Effector CD4-positive, alpha-beta T cell (primary cell): ENCODE data around the gene CCDC200. TPM values are rescaled to one million over a fixed set of nuclear protein-coding genes. Genes with fewer than 3 reads are reported as not detected.
"Not testable (repeated sequence)": the region's sequence is repeated elsewhere in the genome, so short reads cannot be mapped to it uniquely, and the experiment has no call there.

Source experiments
- DNase-seq: peaks from one replicate; pipeline ENCODE4 v3.0.0-alpha.2; 2020
- total RNA-seq: gene quantifications from one replicate; lab custom pipeline; 2026; lab: John Stamatoyannopoulos, UW

Gene CCDC200
- total RNA-seq, result not detected

DNA sequence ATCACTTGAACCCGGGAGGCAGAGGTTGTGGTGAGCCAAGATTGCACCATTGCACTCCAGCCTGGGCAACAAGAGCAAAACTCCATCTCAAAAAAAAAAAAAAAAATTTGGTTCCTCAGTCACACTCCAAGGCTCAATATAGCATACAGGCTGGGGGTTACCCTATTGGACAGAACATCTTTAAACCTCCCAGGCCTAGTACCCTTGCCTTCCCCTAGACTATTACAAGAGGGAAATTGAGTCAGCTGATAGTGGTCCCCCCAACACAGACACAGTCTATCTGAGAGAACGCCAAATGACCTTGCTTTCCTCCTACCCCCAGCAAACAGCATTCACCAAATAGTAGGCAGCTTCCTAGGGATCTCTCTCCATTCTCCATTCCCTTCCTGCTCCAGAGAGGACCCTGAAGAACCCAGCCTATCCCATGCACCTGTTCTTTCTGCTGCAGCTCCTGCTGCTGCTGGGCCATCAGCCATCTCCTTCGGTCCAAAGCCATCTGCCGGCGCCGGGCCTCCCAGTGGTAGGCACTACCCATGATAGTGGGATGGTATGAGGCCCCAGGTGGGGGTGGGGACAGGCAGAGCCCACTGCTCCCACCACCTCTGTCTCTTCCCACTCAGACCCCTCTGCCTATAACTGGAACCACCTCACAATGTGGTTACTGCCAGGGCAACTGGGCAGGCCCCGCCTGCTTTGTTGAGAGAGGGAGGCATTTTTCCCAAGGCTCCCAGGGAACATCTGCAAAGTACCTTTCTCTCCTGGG is at the start of gene CCDC200:
Gene CCDC200, minus strand, starts transcription at position 604 of the 763 bp plus-strand sequence. Its CDS starts 69 bp downstream, at position 535.
- not testable (repeated sequence) for DNase-seq

DNA sequence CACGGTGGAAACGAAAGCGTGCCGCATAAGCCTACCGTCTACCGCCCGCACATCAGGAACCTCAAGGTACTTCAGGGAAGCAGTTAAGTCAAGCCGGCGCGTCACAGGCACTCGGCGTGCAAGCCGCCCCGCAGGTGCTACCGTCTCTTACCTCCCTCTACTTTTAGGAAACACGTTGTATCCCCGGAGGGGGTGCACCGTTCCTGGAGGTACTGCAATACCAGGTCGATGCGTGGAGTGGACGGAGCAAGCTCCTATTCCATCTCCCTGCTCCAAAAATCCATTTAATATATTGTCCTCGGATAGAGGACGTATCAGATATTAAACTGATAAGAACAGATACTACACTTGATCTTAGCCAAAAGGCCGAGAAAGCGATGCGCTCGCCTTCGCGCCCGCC is 44.5 kb upstream of the CCDC200 start:
- not testable (repeated sequence) for DNase-seq

DNA sequence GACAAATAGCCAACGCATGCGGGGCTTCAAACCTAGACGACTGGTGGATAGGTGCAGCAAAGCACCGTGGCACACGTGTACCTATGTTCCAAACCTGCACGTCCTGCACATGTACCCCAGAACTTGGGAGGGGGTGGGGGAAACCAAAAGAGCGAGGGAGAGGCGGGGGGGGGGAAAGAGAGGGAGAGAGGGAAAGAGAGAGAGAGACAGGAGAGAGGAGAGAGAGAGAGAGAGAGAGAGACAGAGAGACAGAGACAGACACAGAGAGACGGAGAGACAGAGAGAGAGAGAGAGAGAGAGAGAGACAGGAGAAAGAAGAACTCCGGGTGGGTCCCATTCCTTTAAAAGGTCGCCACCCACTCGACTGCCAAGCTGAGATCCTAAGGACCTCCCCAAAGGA is 44.1 kb upstream of the CCDC200 start:
- not testable (repeated sequence) for DNase-seq

DNA sequence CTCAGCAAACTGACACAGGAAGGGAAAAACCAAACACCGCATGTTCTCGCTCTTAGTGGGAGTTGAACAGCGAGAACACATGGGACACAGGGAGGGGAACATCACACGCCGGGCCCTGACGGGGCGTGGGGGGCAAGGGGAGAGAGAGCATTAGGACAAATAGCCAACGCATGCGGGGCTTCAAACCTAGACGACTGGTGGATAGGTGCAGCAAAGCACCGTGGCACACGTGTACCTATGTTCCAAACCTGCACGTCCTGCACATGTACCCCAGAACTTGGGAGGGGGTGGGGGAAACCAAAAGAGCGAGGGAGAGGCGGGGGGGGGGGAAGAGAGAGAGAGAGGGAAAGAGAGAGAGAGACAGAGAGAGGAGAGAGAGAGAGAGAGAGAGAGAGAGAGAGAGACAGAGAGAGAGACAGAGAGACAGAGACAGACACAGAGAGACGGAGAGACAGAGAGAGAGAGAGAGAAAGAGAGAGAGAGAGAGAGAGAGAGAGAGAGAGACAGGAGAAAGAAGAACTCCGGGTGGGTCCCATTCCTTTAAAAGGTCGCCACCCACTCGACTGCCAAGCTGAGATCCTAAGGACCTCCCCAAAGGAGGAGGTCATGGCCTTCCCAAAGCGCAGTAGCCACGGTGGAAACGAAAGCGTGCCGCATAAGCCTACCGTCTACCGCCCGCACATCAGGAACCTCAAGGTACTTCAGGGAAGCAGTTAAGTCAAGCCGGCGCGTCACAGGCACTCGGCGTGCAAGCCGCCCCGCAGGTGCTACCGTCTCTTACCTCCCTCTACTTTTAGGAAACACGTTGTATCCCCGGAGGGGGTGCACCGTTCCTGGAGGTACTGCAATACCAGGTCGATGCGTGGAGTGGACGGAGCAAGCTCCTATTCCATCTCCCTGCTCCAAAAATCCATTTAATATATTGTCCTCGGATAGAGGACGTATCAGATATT is 42.4 kb upstream of the CCDC200 start:
- DNase-seq, result not testable (repeated sequence)

GRCh38 chr17:43246456-43246855 is 18.0 kb upstream of the CCDC200 start:
- DNase-seq, result not testable (repeated sequence)

- DNase-seq, result not testable (repeated sequence)
Measured at GRCh38 chr17:43240596-43241352, 12.4 kb upstream of the CCDC200 start.

DNA sequence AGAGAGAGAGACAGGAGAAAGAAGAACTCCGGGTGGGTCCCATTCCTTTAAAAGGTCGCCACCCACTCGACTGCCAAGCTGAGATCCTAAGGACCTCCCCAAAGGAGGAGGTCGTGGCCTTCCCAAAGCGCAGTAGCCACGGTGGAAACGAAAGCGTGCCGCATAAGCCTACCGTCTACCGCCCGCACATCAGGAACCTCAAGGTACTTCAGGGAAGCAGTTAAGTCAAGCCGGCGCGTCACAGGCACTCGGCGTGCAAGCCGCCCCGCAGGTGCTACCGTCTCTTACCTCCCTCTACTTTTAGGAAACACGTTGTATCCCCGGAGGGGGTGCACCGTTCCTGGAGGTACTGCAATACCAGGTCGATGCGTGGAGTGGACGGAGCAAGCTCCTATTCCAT is 11.2 kb upstream of the CCDC200 start:
- not testable (repeated sequence) for DNase-seq

DNA sequence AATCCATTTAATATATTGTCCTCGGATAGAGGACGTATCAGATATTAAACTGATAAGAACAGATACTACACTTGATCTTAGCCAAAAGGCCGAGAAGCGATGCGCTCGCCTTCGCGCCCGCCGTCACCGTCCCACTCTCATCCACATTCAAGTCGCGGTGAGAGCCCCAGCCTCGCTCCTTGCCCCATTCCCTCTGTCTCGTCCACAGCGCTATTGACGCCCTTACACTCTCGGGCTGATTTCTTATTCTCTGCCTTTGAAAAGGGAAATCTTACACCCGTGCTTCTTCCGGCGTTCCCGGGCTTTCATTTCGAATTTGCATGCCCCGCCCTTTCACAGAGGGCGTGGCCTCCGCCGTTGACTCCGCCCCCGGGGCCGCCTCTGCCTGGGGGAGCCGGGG is 5.5 kb upstream of the CCDC200 start, which contains the start of gene RNU2-1:
Gene RNU2-1, minus strand, starts transcription at position 101 of the 400 bp plus-strand sequence.
- DNase-seq, result not testable (repeated sequence)

DNA sequence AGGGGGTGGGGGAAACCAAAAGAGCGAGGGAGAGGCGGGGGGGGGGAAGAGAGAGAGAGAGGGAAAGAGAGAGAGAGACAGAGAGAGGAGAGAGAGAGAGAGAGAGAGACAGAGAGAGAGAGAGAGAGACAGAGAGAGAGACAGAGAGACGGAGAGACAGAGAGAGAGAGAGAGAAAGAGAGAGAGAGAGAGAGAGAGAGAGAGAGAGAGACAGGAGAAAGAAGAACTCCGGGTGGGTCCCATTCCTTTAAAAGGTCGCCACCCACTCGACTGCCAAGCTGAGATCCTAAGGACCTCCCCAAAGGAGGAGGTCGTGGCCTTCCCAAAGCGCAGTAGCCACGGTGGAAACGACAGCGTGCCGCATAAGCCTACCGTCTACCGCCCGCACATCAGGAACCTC is 4.8 kb upstream of the CCDC200 start:
- DNase-seq, result not testable (repeated sequence)

GRCh38 chr17:43232021-43232699 is 3.7 kb upstream of the CCDC200 start:
- DNase-seq, result peak; percentile 19

DNA sequence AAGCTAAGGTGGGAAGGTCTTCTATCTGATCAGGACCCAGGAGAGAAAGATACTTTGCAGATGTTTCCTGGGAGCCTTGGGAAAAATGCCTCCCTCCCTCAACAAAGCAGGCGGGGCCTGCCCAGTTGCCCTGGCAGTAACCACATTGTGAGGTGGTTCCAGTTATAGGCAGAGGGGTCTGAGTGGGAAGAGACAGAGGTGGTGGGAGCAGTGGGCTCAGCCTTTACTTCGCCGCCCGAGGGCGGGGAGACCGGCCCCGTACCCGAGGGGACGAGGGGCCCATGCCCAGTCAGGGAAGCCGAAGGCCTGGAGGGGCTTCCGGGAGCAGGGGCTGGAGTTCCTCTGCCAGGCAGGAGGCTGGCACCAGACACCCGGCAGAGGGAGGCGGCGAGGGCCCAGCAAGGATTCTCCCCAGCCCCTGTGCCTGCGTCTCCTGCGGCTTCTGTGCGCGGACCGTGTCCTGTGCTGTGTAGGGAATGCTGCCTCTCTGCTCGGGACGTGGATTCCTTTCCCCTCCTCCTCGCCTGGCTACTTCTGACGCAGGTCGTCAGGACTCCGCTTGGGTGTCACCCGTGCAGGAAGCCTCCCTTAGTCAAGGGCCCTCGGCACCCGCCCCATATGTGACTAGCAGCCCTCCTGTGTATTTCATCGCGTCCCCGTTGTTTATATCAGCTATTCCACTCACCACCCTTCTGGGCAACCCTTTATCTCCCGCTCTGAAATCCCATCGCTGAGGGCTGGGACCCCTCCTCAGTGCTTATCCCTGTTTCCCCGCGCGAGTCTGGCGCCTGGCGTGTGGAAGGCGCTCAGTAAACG is 3.0 kb upstream of the CCDC200 start:
- DNase-seq, result not testable (repeated sequence)

DNA sequence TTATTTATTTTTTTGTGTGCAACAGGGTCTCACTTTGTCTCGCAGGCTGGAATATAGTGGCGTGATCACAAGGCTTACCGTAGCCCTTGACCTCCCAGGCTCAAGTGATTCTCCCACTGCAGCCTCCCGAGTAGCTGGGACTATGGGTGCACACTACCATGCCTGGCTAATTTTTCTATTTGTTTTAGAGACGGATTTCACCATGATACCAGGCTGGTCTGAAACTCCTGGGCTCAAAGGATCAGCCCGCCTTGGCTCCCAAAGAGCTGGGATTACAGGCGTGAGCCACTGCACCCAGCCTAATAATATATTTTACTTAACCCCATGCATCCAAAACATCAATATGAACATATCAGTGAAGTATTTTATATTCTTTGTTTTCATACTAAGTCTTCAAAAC is 2.0 kb downstream of the CCDC200 start:
- no peak for DNase-seq

DNA sequence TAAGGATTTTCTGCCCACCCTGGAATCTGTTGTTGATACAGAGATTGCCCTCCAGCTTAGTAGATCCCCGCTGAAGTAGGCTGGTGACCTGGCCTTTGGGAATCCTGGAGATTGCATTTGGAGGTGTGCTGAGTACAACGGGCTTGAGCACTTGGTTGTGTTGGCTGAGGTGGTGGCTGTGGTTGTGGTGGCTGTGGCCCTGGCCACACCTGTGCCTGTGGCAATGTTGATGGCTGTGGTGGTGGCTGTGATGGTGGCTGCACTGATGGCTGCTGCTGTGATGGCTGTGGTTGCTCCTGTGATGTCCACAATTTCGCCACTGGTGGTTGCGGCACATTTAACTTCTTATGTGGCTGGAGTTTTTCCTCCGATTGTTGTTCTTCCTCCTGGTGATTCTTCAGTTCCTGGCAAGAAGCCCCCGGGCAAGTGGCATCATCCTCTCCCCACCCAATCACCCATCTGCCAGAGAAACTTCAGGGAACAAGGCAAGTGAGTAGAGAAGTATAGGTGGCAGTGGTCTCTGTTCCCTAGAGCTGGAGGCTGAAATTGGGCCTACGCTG is 4.2 kb downstream of the CCDC200 start:
- DNase-seq, result no peak

DNA sequence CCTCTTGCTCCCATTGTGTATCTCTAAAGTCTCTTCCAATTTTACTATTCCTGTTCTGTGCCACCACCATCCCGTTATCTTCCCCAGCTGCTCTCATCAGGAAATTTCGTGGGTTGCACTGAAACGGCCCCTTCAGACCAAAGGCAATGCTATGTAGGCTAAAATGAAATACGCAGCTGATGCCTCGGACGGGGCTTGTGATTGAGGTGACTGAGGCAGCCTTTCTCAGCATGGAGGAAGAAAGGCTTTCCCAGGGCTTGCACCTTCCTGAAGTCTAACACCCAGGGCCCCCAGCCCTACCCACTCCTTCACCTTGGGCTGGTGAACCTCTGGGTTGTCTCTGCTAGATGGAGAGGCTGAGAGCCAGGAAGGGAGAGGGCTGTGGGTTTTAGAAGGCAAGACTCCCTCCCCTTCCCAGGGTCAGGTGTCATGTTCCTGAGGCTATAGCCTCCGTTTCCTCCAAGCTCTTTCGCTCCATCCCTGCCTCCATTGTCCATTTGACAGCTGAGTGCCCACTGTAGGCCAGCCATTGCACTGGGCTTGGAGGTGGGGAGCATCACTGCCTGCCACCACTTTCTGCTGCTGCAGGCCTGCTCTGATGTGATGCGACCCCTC is 7.8 kb downstream of the CCDC200 start:
- DNase-seq, result no peak

GRCh38 chr17:43219746-43220380 is 8.6 kb downstream of the CCDC200 start:
- no peak for DNase-seq

DNA sequence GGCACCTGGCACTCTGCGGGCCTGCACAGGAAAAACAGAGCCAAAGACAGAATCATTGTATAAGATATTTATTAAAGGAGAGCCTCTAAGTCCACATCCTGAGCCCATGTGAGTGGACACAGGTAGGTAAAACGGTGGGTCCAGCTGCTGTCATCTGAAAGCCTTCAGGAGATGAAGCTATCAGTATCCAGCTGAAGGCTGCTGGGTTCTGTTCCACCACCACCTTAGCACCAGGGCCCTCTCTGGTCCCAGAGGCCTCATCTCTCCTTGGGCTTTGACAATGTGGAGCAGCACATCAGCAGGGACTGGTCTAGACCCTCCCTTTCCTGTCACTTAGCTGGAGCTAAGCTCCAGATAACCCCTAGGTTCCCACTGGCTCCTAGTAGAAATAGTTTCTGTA is 9.4 kb downstream of the CCDC200 start:
- DNase-seq, result no peak

DNA sequence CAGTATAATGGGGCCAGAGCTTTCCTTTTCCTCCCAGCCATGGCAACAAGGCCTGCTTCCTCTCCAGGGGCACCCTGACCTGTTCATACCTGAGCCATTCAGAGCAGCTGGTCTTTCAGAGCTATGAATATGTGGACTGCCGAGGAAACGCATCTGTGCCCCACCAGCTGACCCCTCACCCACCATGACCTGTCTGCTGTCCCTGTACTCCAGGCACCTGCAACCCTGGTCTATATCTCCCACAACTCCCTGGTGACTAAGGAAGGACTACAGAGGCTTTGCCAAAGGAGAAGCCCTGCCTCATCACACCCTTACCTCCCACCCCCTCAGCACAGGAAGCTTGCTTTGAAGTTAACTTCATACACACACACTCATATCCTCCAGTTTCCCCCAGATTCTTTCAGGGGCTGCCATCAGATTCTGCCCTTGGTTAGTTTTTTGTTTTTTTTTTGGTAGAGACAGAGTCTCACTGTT is 10.8 kb downstream of the CCDC200 start:
- no peak for DNase-seq

DNA sequence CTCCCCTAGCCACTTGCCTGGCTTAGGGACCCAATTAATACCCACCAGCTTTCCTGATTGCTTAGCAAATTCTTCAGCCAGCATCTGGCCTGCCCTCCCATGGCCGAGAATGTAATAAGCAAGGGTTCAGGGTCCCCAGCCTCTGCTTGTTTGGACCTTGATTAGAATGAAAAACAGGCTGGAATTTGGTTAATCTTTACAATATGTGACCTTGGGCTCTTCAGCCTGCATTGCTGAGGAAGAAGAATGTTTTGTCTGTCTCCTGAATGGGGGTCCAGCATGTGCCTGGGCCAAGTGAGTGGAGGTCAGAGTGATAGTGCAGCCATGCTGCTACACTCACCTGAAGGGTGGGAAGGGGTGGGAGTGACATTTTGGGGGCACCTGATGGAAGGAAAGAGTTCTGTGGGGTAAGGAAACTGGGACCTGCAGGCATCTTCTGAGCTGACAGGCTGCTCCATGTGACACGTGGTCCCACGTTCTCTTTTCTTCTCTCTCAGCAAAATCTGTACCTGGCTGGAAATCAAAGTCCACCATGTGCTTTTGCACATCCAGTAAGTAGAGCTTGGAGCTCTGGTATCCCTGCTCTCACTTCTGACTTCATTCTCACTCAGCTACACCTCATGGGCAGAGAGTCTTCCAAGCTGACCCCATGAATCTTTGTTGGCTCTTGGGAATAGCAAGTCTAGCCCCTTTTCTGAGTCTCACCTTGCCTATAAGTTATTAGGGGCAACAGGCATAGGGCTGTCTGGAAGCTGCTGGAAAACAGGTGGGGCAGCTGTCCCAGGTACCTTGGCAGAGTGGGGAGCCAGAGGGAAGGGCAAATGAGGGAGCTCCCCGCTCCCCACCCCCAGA is 11.4 kb downstream of the CCDC200 start:
- no peak for DNase-seq

DNA sequence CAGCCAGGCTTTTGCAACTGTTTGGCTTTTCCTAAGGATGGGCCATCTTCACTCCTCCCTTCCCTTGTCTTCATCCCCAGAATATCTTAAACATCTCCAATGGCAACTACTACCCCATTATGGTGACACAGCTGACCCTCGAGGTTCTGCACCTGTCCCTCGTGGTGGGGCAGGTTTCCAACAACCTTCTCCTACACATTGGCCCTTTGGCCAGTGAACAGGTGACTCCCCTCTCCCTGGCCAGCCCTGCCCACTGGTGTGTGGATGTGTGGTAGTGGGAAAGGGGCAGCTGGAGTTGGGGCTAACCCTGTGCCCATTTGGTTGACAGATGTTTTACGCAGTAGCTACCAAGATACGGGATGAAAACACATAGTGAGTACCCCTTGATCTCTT is 12.1 kb downstream of the CCDC200 start:
- DNase-seq, result no peak
